Lower lobe of right lung (tissue), 2 donors: Measurements from ENCODE around the gene CYP2A6. TPM values are rescaled to one million over a fixed set of nuclear protein-coding genes. Genes with fewer than 3 reads are reported as not detected.
A peak's percentile ranks its signal among the peaks of the same experiment; 100 is the strongest.
"Not testable (repeated sequence)": the region's sequence is repeated elsewhere in the genome, so short reads cannot be mapped to it uniquely, and the experiment has no call there.

Experiments used
- ATAC-seq, 2 donors: fragments of 200-7000 bp; cut with Tn5 transposase; one replicate each; pipeline ENCODE4 v1.9.1; 2020 to 2022; ENCODE audit warnings: mild to moderate bottlenecking in 2 of 2, moderate library complexity in 2 of 2
- DNase-seq: peaks from one replicate; pipeline ENCODE4 v3.0.0-alpha.2; 2020
- H3K27ac ChIP-seq: fragments of 200-600 bp; one replicate; pipeline ENCODE4 v1.8.0; 2022
- H3K27me3 ChIP-seq: fragments of 200-600 bp; one replicate; pipeline ENCODE4 v1.8.0; 2022; ENCODE audit warnings: low read depth
- H3K36me3 ChIP-seq: fragments of 200-600 bp; one replicate; pipeline ENCODE4 v1.8.0; 2022; ENCODE audit warnings: mild to moderate bottlenecking
- H3K4me1 ChIP-seq: fragments of 200-600 bp; one replicate; pipeline ENCODE4 v1.8.0; 2022
- H3K4me3 ChIP-seq: fragments of 200-600 bp; one replicate; pipeline ENCODE4 v1.8.0; 2022; ENCODE audit warnings: mild to moderate bottlenecking
- H3K9me3 ChIP-seq: fragments of 200-600 bp; one replicate; pipeline ENCODE4 v1.8.0; 2022
- CTCF ChIP-seq: fragments of 200-600 bp; IDR thresholded peaks from one replicate; pipeline ENCODE4 v1.8.0; 2022; ENCODE audit warnings: antibody characterized with exemption, mild to moderate bottlenecking
- intact Hi-C: fragments of 100-400 bp; cut with DNase I; formaldehyde crosslinking; loops from one replicate; pipeline ENCODE4 v1.11.0; 2022
- total RNA-seq: library from RNA; stranded (reverse); fragmentation: NEBNext Ultra II Directional; extraction: Animal tissue kit (Norgen Biotek cat#: 25700); gene quantifications from one replicate; pipeline ENCODE4 v1.2.1, GENCODE V29; 2021
- donor health status: DM: no; HTN: yes; CAD: no; lungs with severe emphysema.

Gene CYP2A6
- total RNA-seq, 1 donor from 2014 or later = 2.0 TPM

GRCh38 chr19:40829205-40829604, 21.0 kb downstream of the CYP2A6 start:
- intact Hi-C loops = no loop called here
- TF ChIP-seq CTCF = no peak
- no peaks in the 10 kb centered on the region for H3K9me3 ChIP-seq
- H3K27ac ChIP-seq = no peak overlapping the region
- no peaks in the 10 kb centered on the region for H3K27me3 ChIP-seq
- H3K4me1 ChIP-seq = peaks cover 7% of the 10 kb centered on the region
- no peak overlapping the region for H3K4me3 ChIP-seq
- ATAC-seq (no peak), DNase-seq (no peak)
- H3K36me3 ChIP-seq = peaks cover 10% of the 10 kb centered on the region

- DNase-seq = no peak
- Histone ChIP-seq H3K9me3 (no peaks in the 10 kb centered on the region), H3K36me3 (peaks cover 10% of the 10 kb centered on the region), H3K4me3 (no peak overlapping the region), H3K4me1 (peaks cover 16% of the 10 kb centered on the region), H3K27me3 (no peaks in the 10 kb centered on the region), H3K27ac (no peak overlapping the region)
- intact Hi-C loops = no loop called here
- TF ChIP-seq CTCF = no peak
- no peak for ATAC-seq
Observed at GRCh38 chr19:40827386-40828247, 22.6 kb downstream of the CYP2A6 start.

- ATAC-seq = peak; percentile 27 to 55
- peaks cover 21% of the 10 kb centered on the region for H3K4me1 ChIP-seq
- intact Hi-C loops, H3K4me3 ChIP-seq, H3K9me3 ChIP-seq, H3K27ac ChIP-seq, H3K36me3 ChIP-seq, H3K27me3 ChIP-seq: not testable (repeated sequence)
- DNase-seq = peak; percentile 54
Observed at GRCh38 chr19:40826699-40827385, 23.4 kb downstream of the CYP2A6 start.

- H3K27me3 ChIP-seq, ATAC-seq, H3K27ac ChIP-seq, intact Hi-C loops, H3K4me3 ChIP-seq, H3K9me3 ChIP-seq, DNase-seq, H3K36me3 ChIP-seq: not testable (repeated sequence)
- peaks cover 17% of the 10 kb centered on the region for H3K4me1 ChIP-seq
Observed at GRCh38 chr19:40826312-40826698, 23.9 kb downstream of the CYP2A6 start.

GRCh38 chr19:40825460-40826095, 24.7 kb downstream of the CYP2A6 start:
- ATAC-seq, H3K4me3 ChIP-seq, H3K9me3 ChIP-seq, intact Hi-C loops, DNase-seq, H3K36me3 ChIP-seq, H3K27ac ChIP-seq, H3K27me3 ChIP-seq: not testable (repeated sequence)
- H3K4me1 ChIP-seq = peaks cover 14% of the 10 kb centered on the region

- intact Hi-C loops, H3K4me3 ChIP-seq, H3K36me3 ChIP-seq, ATAC-seq, H3K27ac ChIP-seq, H3K9me3 ChIP-seq, H3K27me3 ChIP-seq: not testable (repeated sequence)
- peak; percentile 43 for DNase-seq
- H3K4me1 ChIP-seq = peaks cover 17% of the 10 kb centered on the region
Observed at GRCh38 chr19:40824916-40825315, 25.3 kb downstream of the CYP2A6 start.

GRCh38 chr19:40822704-40823553, 27.3 kb downstream of the CYP2A6 start:
- H3K9me3 ChIP-seq, H3K27me3 ChIP-seq, ATAC-seq, H3K36me3 ChIP-seq, intact Hi-C loops, H3K4me3 ChIP-seq: not testable (repeated sequence)
- H3K27ac ChIP-seq = peak overlapping the region; percentile 49
- H3K4me1 ChIP-seq = peaks cover 37% of the 10 kb centered on the region
- DNase-seq = peak; percentile 49
